Spinal cord (tissue), 10 donors: ENCODE results near the gene OR2Z1. TPM values are rescaled to one million over a fixed set of nuclear protein-coding genes. Genes with fewer than 3 reads are reported as not detected.
"Not testable (repeated sequence)": the region's sequence is repeated elsewhere in the genome, so short reads cannot be mapped to it uniquely, and the experiment has no call there.

ENCODE experiments used
- DNase-seq, 6 donors: peaks; one replicate each; pipeline versions ENCODE4 v3.0.0 to v3.0.0-alpha.2; 2013 to 2015; ENCODE audit warnings: low spot score in 6 of 6, low read depth in 4 of 6
- H3K27ac ChIP-seq: one replicate; pipeline ENCODE4 v1.5.1; 2013; ENCODE audit warnings: low read depth, low read length, control low read depth
- H3K27me3 ChIP-seq: one replicate; pipeline ENCODE4 v1.6.1; 2013; ENCODE audit warnings: low read length; ENCODE audit not compliant: control insufficient read depth, insufficient read depth
- H3K36me3 ChIP-seq: one replicate; pipeline ENCODE4 v1.6.1; 2013; ENCODE audit warnings: low read length; ENCODE audit not compliant: control insufficient read depth, insufficient read depth
- H3K4me1 ChIP-seq: one replicate; pipeline ENCODE4 v1.6.1; 2013; ENCODE audit warnings: low read length; ENCODE audit not compliant: control insufficient read depth, insufficient read depth
- H3K4me3 ChIP-seq: one replicate; pipeline ENCODE4 v1.5.1; 2013; ENCODE audit warnings: low read depth, low read length, control low read depth
- H3K9me3 ChIP-seq: one replicate; pipeline ENCODE4 v1.6.1; 2013; ENCODE audit warnings: low read length; ENCODE audit not compliant: control insufficient read depth, insufficient read depth
- WGBS: methylation state at CpG from one replicate; pipeline ENCODE4 v1.1.5; 2013; ENCODE audit warnings: missing lambda C conversion rate; ENCODE audit not compliant: insufficient coverage; 5-methylcytosine and 5-hydroxymethylcytosine counted together
- polyA plus RNA-seq, 2 donors: library from polyadenylated mRNA; unstranded; fragments of 120-200 nt; gene quantifications; one replicate each; pipeline ENCODE4 v1.2.1, GENCODE V29; 2013; ENCODE audit not compliant: insufficient read length in 2 of 2
- small RNA-seq: library from RNA; depleted of rRNA; stranded (forward); fragments of <200 nt; gene quantifications from one replicate; pipeline ENCODE3, GENCODE V24; 2014; ENCODE audit warnings: low replicate concordance
- total RNA-seq, 2 donors: library from RNA; depleted of rRNA in 1 of 2; stranded (reverse); fragments of 120-200 nt in 1 of 2; fragments of >200 nt in 1 of 2; gene quantifications; one replicate each; pipeline versions ENCODE4 v1.2.3 to v1.2.4, GENCODE V29; 2013 to 2014
- donor health status: healthy.

The OR2Z1 gene
- total and polyA plus RNA-seq, 4 donors = not detected

GRCh38 chr19:8738377-8738776, 16.9 kb downstream of the OR2Z1 start:
- H3K4me1 ChIP-seq = no peaks in the 10 kb centered on the region
- H3K4me3 ChIP-seq = no peak overlapping the region
- no peaks in the 10 kb centered on the region for H3K36me3 ChIP-seq
- DNase-seq = no peak
- no peaks in the 10 kb centered on the region for H3K27me3 ChIP-seq
- WGBS = 92% methylated on average over 2 of the region's 8 CpGs
- no peak overlapping the region for H3K27ac ChIP-seq
- no peaks in the 10 kb centered on the region for H3K9me3 ChIP-seq

- not testable (repeated sequence) for H3K36me3 ChIP-seq, H3K9me3 ChIP-seq, H3K27ac ChIP-seq, H3K27me3 ChIP-seq, H3K4me3 ChIP-seq, H3K4me1 ChIP-seq, DNase-seq
- 93% methylated on average over 15 of the region's 55 CpGs for WGBS
These were observed 18.0 kb downstream of the OR2Z1 start for GRCh38 chr19:8739291-8740065.

- WGBS = 81% methylated on average over 5 of the region's 11 CpGs
- not testable (repeated sequence) for H3K36me3 ChIP-seq, DNase-seq, H3K4me1 ChIP-seq, H3K9me3 ChIP-seq, H3K27me3 ChIP-seq, H3K27ac ChIP-seq, H3K4me3 ChIP-seq
These were observed 45.8 kb downstream of the OR2Z1 start for GRCh38 chr19:8767257-8767656.

- H3K27me3 ChIP-seq, H3K4me1 ChIP-seq, H3K27ac ChIP-seq, H3K4me3 ChIP-seq, DNase-seq, H3K9me3 ChIP-seq, H3K36me3 ChIP-seq: not testable (repeated sequence)
- no CpG with 5 or more reads among the region's 8 CpGs for WGBS
These were observed 47.8 kb downstream of the OR2Z1 start for GRCh38 chr19:8769265-8769664.

- not testable (repeated sequence) for DNase-seq, H3K4me3 ChIP-seq, H3K9me3 ChIP-seq, H3K36me3 ChIP-seq, H3K4me1 ChIP-seq, H3K27me3 ChIP-seq, H3K27ac ChIP-seq
- WGBS = no CpG with 5 or more reads among the region's 12 CpGs
These were observed 52.2 kb downstream of the OR2Z1 start for GRCh38 chr19:8773587-8773986.

Small RNA genes lying within 50 kb of the gene (small RNA-seq; reads per million reads assigned to genes)
- not detected for gene AC012616.1

Other genes with a start within 250 kb of the OR2Z1 start
- 1 to 10 TPM in 1 of 2 donors, under 1 TPM in 1; 0.94 to 1.6 TPM for gene PRAM1, start 219.0 kb upstream of the OR2Z1 start, total RNA-seq
- gene PRAM1, start 219.0 kb upstream of the OR2Z1 start, polyA plus RNA-seq = 1 to 10 TPM; 3.5 to 4.0 TPM
- gene ZNF414, start 207.5 kb upstream of the OR2Z1 start, total RNA-seq = 1 to 10 TPM; 5.4 to 5.6 TPM
- gene ZNF414, start 207.5 kb upstream of the OR2Z1 start, polyA plus RNA-seq = 10 to 100 TPM; 36.7 to 51.0 TPM
- 10 to 100 TPM in 1 of 2 donors, 1 to 10 TPM in 1; 4.5 to 12.9 TPM for gene MYO1F, start 144.2 kb upstream of the OR2Z1 start, total RNA-seq
- 10 to 100 TPM; 10.2 to 19.3 TPM for gene MYO1F, start 144.2 kb upstream of the OR2Z1 start, polyA plus RNA-seq
- gene ADAMTS10, start 110.9 kb upstream of the OR2Z1 start, total RNA-seq = 10 to 100 TPM; 32.2 to 98.6 TPM
- 100 to 1,000 TPM in 1 of 2 donors, 10 to 100 TPM in 1; 68.5 to 115 TPM for gene ADAMTS10, start 110.9 kb upstream of the OR2Z1 start, polyA plus RNA-seq
- gene NFILZ, start 91.0 kb upstream of the OR2Z1 start, total RNA-seq = not detected
- not detected for gene NFILZ, start 91.0 kb upstream of the OR2Z1 start, polyA plus RNA-seq
- gene ACTL9, start 22.8 kb upstream of the OR2Z1 start, total RNA-seq = not detected
- not detected for gene ACTL9, start 22.8 kb upstream of the OR2Z1 start, polyA plus RNA-seq
- 10 to 100 TPM; 25.1 to 38.2 TPM for gene ZNF558, start 110.7 kb downstream of the OR2Z1 start, total RNA-seq
- 10 to 100 TPM; 26.8 to 31.7 TPM for gene ZNF558, start 110.7 kb downstream of the OR2Z1 start, polyA plus RNA-seq
- gene MBD3L1, start 110.7 kb downstream of the OR2Z1 start, total RNA-seq = not detected
- not detected for gene MBD3L1, start 110.7 kb downstream of the OR2Z1 start, polyA plus RNA-seq